CD14-positive monocyte (primary cell): ENCODE measurements around the gene CDKL2. TPM values are rescaled to one million over a fixed set of nuclear protein-coding genes. Genes with fewer than 3 reads are reported as not detected.

Source experiments
- DNase-seq, 3 donors: peaks; one replicate each; pipeline ENCODE4 v3.0.0-alpha.2; 2011 to 2022
- H2AFZ ChIP-seq: 2 replicates; pipeline ENCODE4 v1.6.0; 2012; ENCODE audit warnings: mild to moderate bottlenecking, low read depth, low read length, inconsistent platforms; ENCODE audit not compliant: insufficient read depth, poor library complexity, severe bottlenecking
- H3K27ac ChIP-seq, 2 donors: 1 replicate in 1 of 2; 2 replicates in 1 of 2; pipeline ENCODE4 v1.5.1; 2012 to 2013; ENCODE audit warnings: low read length in 2 of 2, control low read depth in 1 of 2, inconsistent platforms in 1 of 2, low read depth in 1 of 2, mild to moderate bottlenecking in 1 of 2
- H3K27me3 ChIP-seq, 2 donors: one replicate each; pipeline versions ENCODE4 v1.6.0 to v1.6.1; 2011 to 2013; ENCODE audit warnings: low read length in 2 of 2; ENCODE audit not compliant: control insufficient read depth in 2 of 2, insufficient read depth in 2 of 2
- H3K36me3 ChIP-seq, 2 donors: replicated peaks in 1 of 2; 1 replicate in 1 of 2; 2 replicates in 1 of 2; pipeline versions ENCODE4 v1.5.1 to v1.6.1; 2012 to 2013; ENCODE audit warnings: low read length in 2 of 2, control low read depth in 1 of 2, inconsistent platforms in 1 of 2, mild to moderate bottlenecking in 1 of 2; ENCODE audit not compliant: insufficient read depth in 2 of 2, control insufficient read depth in 1 of 2
- H3K4me1 ChIP-seq, 2 donors: 1 replicate in 1 of 2; 2 replicates in 1 of 2; pipeline versions ENCODE4 v1.5.1 to v1.6.1; 2012 to 2013; ENCODE audit warnings: low read length in 2 of 2, control low read depth in 1 of 2, inconsistent platforms in 1 of 2, mild to moderate bottlenecking in 1 of 2, moderate library complexity in 1 of 2; ENCODE audit not compliant: insufficient read depth in 2 of 2, control insufficient read depth in 1 of 2
- H3K4me2 ChIP-seq: replicated peaks from 2 replicates; pipeline ENCODE3; 2012; ENCODE audit warnings: low read length, moderate library complexity, mild to moderate bottlenecking; ENCODE audit not compliant: poor library complexity, severe bottlenecking; ENCODE audit errors: extremely low read depth
- H3K4me3 ChIP-seq, 3 experiments: fragments of 200-600 bp in 1 of 3; sonication (generic) in 1 of 3; replicated peaks in 1 of 3; 1 replicate in 2 of 3; 2 replicates in 1 of 3; pipeline ENCODE4 v1.5.1; 2011 to 2013; ENCODE audit warnings: low read length in 3 of 3, mild to moderate bottlenecking in 3 of 3, control low read depth in 2 of 3, low read depth in 2 of 3, inconsistent platforms in 1 of 3, moderate library complexity in 1 of 3
- H3K79me2 ChIP-seq: 2 replicates; pipeline ENCODE4 v1.6.0; 2012; ENCODE audit warnings: mild to moderate bottlenecking, control low read depth, inconsistent platforms, low read length, moderate library complexity; ENCODE audit not compliant: insufficient read depth
- H3K9ac ChIP-seq: 2 replicates; pipeline ENCODE4 v1.6.0; 2017; ENCODE audit warnings: low read length, mild to moderate bottlenecking; ENCODE audit not compliant: insufficient read depth, poor library complexity, severe bottlenecking
- H3K9me3 ChIP-seq, 2 donors: replicated peaks in 1 of 2; 1 replicate in 1 of 2; 2 replicates in 1 of 2; pipeline versions ENCODE4 v1.5.1 to v1.6.1; 2012 to 2013; ENCODE audit warnings: low read length in 2 of 2, control low read depth in 1 of 2; ENCODE audit not compliant: control insufficient read depth in 1 of 2, insufficient read depth in 1 of 2
- H4K20me1 ChIP-seq: 2 replicates; pipeline ENCODE4 v1.6.0; 2012; ENCODE audit warnings: mild to moderate bottlenecking, low read length, control low read depth, moderate library complexity; ENCODE audit not compliant: insufficient read depth
- H3K27ac Mint-ChIP-seq, 7 donors: one replicate each; pipeline ENCODE4 v1.8.0; 2020; ENCODE audit warnings: mild to moderate bottlenecking in 7 of 7, mixed read lengths in 7 of 7, moderate library complexity in 6 of 7, inconsistent platforms in 2 of 7
- H3K27me3 Mint-ChIP-seq, 3 donors: one replicate each; pipeline ENCODE4 v1.8.0; 2021 to 2022; ENCODE audit warnings: low read depth in 3 of 3, mild to moderate bottlenecking in 3 of 3, mixed read lengths in 3 of 3, moderate library complexity in 3 of 3, inconsistent platforms in 1 of 3
- H3K36me3 Mint-ChIP-seq, 2 donors: one replicate each; pipeline ENCODE4 v1.8.0; 2020; ENCODE audit warnings: mixed read lengths in 2 of 2, inconsistent platforms in 1 of 2, mild to moderate bottlenecking in 1 of 2
- H3K4me1 Mint-ChIP-seq: one replicate; pipeline ENCODE4 v1.8.0; 2020; ENCODE audit warnings: mild to moderate bottlenecking, mixed read lengths
- H3K4me3 Mint-ChIP-seq, 2 donors: one replicate each; pipeline ENCODE4 v1.8.0; 2020; ENCODE audit warnings: mild to moderate bottlenecking in 2 of 2, mixed read lengths in 2 of 2, moderate library complexity in 1 of 2
- H3K9me3 Mint-ChIP-seq, 7 donors: one replicate each; pipeline ENCODE4 v1.8.0; 2020 to 2022; ENCODE audit warnings: mixed read lengths in 7 of 7, mild to moderate bottlenecking in 6 of 7, moderate library complexity in 6 of 7, inconsistent platforms in 2 of 7
- CTCF ChIP-seq: fragments of 200-600 bp; IDR thresholded peaks from one replicate; pipeline ENCODE4 v1.8.0; 2022; ENCODE audit warnings: antibody characterized with exemption, mild to moderate bottlenecking
- WGBS: methylation state at CpG from one replicate; pipeline ENCODE4 v1.1.5; 2013; ENCODE audit warnings: missing lambda C conversion rate; ENCODE audit not compliant: insufficient coverage; 5-methylcytosine and 5-hydroxymethylcytosine counted together
- intact Hi-C, 2 donors: fragments of 100-400 bp; cut with micrococcal nuclease; formaldehyde crosslinking; loops; one replicate each; pipeline versions ENCODE4 v1.15.0 to v1.15.1; 2023
- polyA plus RNA-seq, 3 donors: library from polyadenylated mRNA; depleted of rRNA in 1 of 3; unstranded in 2 of 3; stranded (reverse) in 1 of 3; fragments of 300-500 nt in 2 of 3; fragments of >200 nt in 1 of 3; fragmentation: Illumina TruSeq in 2 of 3; gene quantifications; 1 replicate in 2 of 3; 2 replicates in 1 of 3; pipeline ENCODE4 v1.2.3, GENCODE V29; 2012 to 2021

CDKL2 gene
- polyA plus RNA-seq, 3 donors, result not detected

- Histone ChIP-seq H3K9me3 (no peaks in the 10 kb centered on the region), H3K27ac (peak overlapping the region; percentile 92 to 98), H3K4me1 (peaks cover 18 to 43% of the 10 kb centered on the region in 2 donors), H4K20me1 (peaks cover 36% of the 10 kb centered on the region), H3K4me2 (peak overlapping the region; percentile 80), H3K4me3 (peak overlapping the region; percentile 79 to 96 (median 81)), H3K36me3 (no peaks in the 10 kb centered on the region), H2AFZ (peak overlapping the region; percentile 94), H3K9ac (peak overlapping the region; percentile 93), H3K27me3 (no peaks in the 10 kb centered on the region), H3K79me2 (peaks cover 56% of the 10 kb centered on the region)
- Mint-ChIP-seq H3K4me1 (peaks cover 37% of the 10 kb centered on the region), H3K27ac (peak overlapping the region; percentile 95 to 98 (median 97)), H3K27me3 (no peaks in the 10 kb centered on the region), H3K36me3 (peaks cover 0 to 3% of the 10 kb centered on the region in 2 donors), H3K4me3 (peak overlapping the region; percentile 97 to 98), H3K9me3 (peaks cover 0 to 6% (median 0%) of the 10 kb centered on the region in 7 donors)
- no peak for TF ChIP-seq CTCF
- 0% methylated on average over 43 of the region's 44 CpGs for WGBS
- intact Hi-C loops, result loop anchor here (2.0 to 5.0 kb wide), 2 partner anchors 52 to 55 kb away; partner anchors contain the start of gene USO1 (in 1 of the 2)
- DNase-seq, result peak; percentile 39 to 63 (median 55)
These were observed 42.2 kb upstream of the CDKL2 start for GRCh38 chr4:75672461-75673026.

GRCh38 chr4:75671802-75672421, 41.6 kb upstream of the CDKL2 start:
- H3K4me3 Mint-ChIP-seq, result peak overlapping the region; percentile 97 to 98
- no peak for TF ChIP-seq CTCF
- peak overlapping the region; percentile 93 for H3K9ac ChIP-seq
- H3K4me1 ChIP-seq, result peaks cover 18 to 43% of the 10 kb centered on the region in 2 donors
- H3K27me3 ChIP-seq, result no peaks in the 10 kb centered on the region
- peak overlapping the region; percentile 92 to 98 for H3K27ac ChIP-seq
- intact Hi-C loops, result loop anchor here (2.0 to 5.0 kb wide), 2 partner anchors 53 to 55 kb away; partner anchors contain the start of gene USO1 (in 1 of the 2)
- peak overlapping the region; percentile 95 to 98 (median 97) for H3K27ac Mint-ChIP-seq
- H3K27me3 Mint-ChIP-seq, result no peaks in the 10 kb centered on the region
- peak overlapping the region; percentile 80 for H3K4me2 ChIP-seq
- H3K79me2 ChIP-seq, result peaks cover 62% of the 10 kb centered on the region
- H3K36me3 ChIP-seq, result no peaks in the 10 kb centered on the region
- DNase-seq, result no peak
- no peaks in the 10 kb centered on the region for H3K9me3 ChIP-seq
- 25% methylated on average over 6 of the region's 10 CpGs for WGBS
- H3K4me3 ChIP-seq, result peak overlapping the region; percentile 79 to 96 (median 81)
- peaks cover 41% of the 10 kb centered on the region for H3K4me1 Mint-ChIP-seq
- peaks cover 0 to 5% of the 10 kb centered on the region in 2 donors for H3K36me3 Mint-ChIP-seq
- peak overlapping the region; percentile 94 for H2AFZ ChIP-seq
- H3K9me3 Mint-ChIP-seq, result peaks cover 0 to 6% (median 0%) of the 10 kb centered on the region in 7 donors
- peaks cover 42% of the 10 kb centered on the region for H4K20me1 ChIP-seq
